Panc1 (cell line): ENCODE data around the gene XRCC2. TPM values are rescaled to one million over a fixed set of nuclear protein-coding genes. Genes with fewer than 3 reads are reported as not detected.

Source experiments
- ATAC-seq: fragments of 200-7000 bp; cut with Tn5 transposase; 2 replicates; pipeline ENCODE4 v1.9.1; 2020; ENCODE audit warnings: mild to moderate bottlenecking, moderate library complexity
- BruUV-seq: library from RNA; stranded (reverse); fragments of 400-500 nt; replicated peaks from 2 replicates; lab custom pipeline; 2021; lab: Mats Ljungman, UMichigan
- CTCF ChIA-PET: fragments of 300-600 bp; sonication (Branson Sonifier 250); formaldehyde crosslinking; loops from one replicate; lab custom pipeline; 2022; ENCODE audit warnings: antibody characterized with exemption; lab: Charles Lee
- POLR2A ChIA-PET: fragments of 300-600 bp; sonication (Branson Sonifier 250); formaldehyde crosslinking; loops from one replicate; lab custom pipeline; 2022; ENCODE audit warnings: antibody characterized with exemption; lab: Charles Lee
- DNase-seq: peaks from one replicate; pipeline ENCODE4 v3.0.0-alpha.2; 2010; ENCODE audit warnings: low read depth, low spot score
- H3K27ac ChIP-seq: 2 replicates; pipeline ENCODE4 v1.5.1; 2011; ENCODE audit warnings: mild to moderate bottlenecking, low read length, inconsistent platforms
- H3K27me3 ChIP-seq: fragments of 200-500 bp; sonication (Bioruptor generic); 2 replicates; pipeline ENCODE4 v1.6.0; 2014; ENCODE audit warnings: low read length, inconsistent platforms; ENCODE audit not compliant: control insufficient read depth, insufficient read depth
- H3K36me3 ChIP-seq: fragments of 200-500 bp; sonication (Bioruptor generic); 2 replicates; pipeline ENCODE4 v1.5.1; 2014; ENCODE audit warnings: inconsistent platforms, mild to moderate bottlenecking, low read length, moderate library complexity; ENCODE audit not compliant: control insufficient read depth, insufficient read depth
- H3K4me1 ChIP-seq: 2 replicates; pipeline ENCODE4 v1.5.1; 2011; ENCODE audit warnings: inconsistent platforms, mild to moderate bottlenecking, low read length, moderate library complexity; ENCODE audit not compliant: control insufficient read depth, insufficient read depth
- H3K4me3 ChIP-seq, 2 experiments: 2 replicates each; pipeline ENCODE4 v1.5.1; 2011 to 2012; ENCODE audit warnings: low read depth in 2 of 2, low read length in 2 of 2, mild to moderate bottlenecking in 2 of 2, inconsistent platforms in 1 of 2, moderate library complexity in 1 of 2
- H3K9me3 ChIP-seq: fragments of 200-500 bp; sonication (Bioruptor generic); 2 replicates; pipeline ENCODE4 v1.5.1; 2014; ENCODE audit warnings: low read depth, mild to moderate bottlenecking, inconsistent platforms, low read length, moderate library complexity; ENCODE audit not compliant: control insufficient read depth, insufficient read depth
- CTCF ChIP-seq: fragments of 450-650 bp; IDR thresholded peaks from 2 replicates; pipeline ENCODE4 v1.5.1; 2017; ENCODE audit warnings: mild to moderate bottlenecking
- POLR2AphosphoS5 ChIP-seq: IDR thresholded peaks from 2 replicates; pipeline ENCODE4 v1.6.1; 2012; ENCODE audit warnings: mild to moderate bottlenecking, low read depth, low read length, moderate library complexity
- REST ChIP-seq, 2 experiments: IDR thresholded peaks; 2 replicates each; pipeline ENCODE4 v1.6.1; 2011 to 2012; ENCODE audit warnings: low read depth in 2 of 2, control low read depth in 1 of 2, low read length in 1 of 2, mild to moderate bottlenecking in 1 of 2, moderate library complexity in 1 of 2; ENCODE audit not compliant: insufficient read depth in 1 of 2
- SIN3A ChIP-seq: IDR thresholded peaks from 2 replicates; pipeline ENCODE4 v1.6.1; 2012; ENCODE audit warnings: low read depth, mild to moderate bottlenecking, low read length, moderate library complexity, borderline replicate concordance; ENCODE audit not compliant: insufficient read depth
- TCF7L2 ChIP-seq: IDR thresholded peaks from 2 replicates; pipeline ENCODE4 v1.6.1; 2011; ENCODE audit warnings: mild to moderate bottlenecking, low read depth, low read length, inconsistent platforms
- in situ Hi-C: cut with HindIII; loops from 2 replicates; pipeline ENCODE4 v1.10.0; 2016; ENCODE audit warnings: low sequenced_read_pairs, low pct_unique_long_range_greater_than_20kb
- intact Hi-C: fragments of 100-400 bp; cut with micrococcal nuclease; formaldehyde crosslinking; loops from one replicate; pipeline ENCODE4 v1.10.0; 2022; ENCODE audit not compliant: unreplicated experiment
- total RNA-seq: library from RNA; stranded (reverse); gene quantifications from one replicate; pipeline ENCODE4 v1.2.1, GENCODE V29; 2021; ENCODE audit not compliant: unreplicated experiment

XRCC2 gene
- total RNA-seq, 1 experiment from 2014 or later: 10.3 TPM

- H3K27ac ChIP-seq: no peak overlapping the region
- H3K27me3 ChIP-seq: no peaks in the 10 kb centered on the region
- intact Hi-C loops (no loop called here), in situ Hi-C loops (no loop called here)
- no peak for DNase-seq
- no peak overlapping the region for H3K4me3 ChIP-seq
- H3K4me1 ChIP-seq: no peaks in the 10 kb centered on the region
- ChIA-PET CTCF (no interaction called here), POLR2A (no interaction called here)
- H3K36me3 ChIP-seq: no peaks in the 10 kb centered on the region; the same call in 1 of the 2 replicates
- H3K9me3 ChIP-seq: no peaks in the 10 kb centered on the region
- no peak for ATAC-seq
- TF ChIP-seq SIN3A (no peak), CTCF (no peak), POLR2AphosphoS5 (no peak), TCF7L2 (no peak), REST (IDR thresholded peaks at IDR 0.05; ENCODE audit: insufficient read depth in 1 of 2, low read depth in 2 of 2, low read length in 1 of 2) (no peak)
- no TSS peak for BruUV-seq
Measured at GRCh38 chr7:152654971-152655370, 21.0 kb downstream of the XRCC2 start.

GRCh38 chr7:152649220-152649619, 26.7 kb downstream of the XRCC2 start:
- H3K36me3 ChIP-seq: no peaks in the 10 kb centered on the region; the same call in 1 of the 2 replicates
- in situ Hi-C loops (no loop called here), intact Hi-C loops (no loop called here)
- ChIA-PET CTCF (no interaction called here), POLR2A (no interaction called here)
- TF ChIP-seq REST (IDR thresholded peaks at IDR 0.05; ENCODE audit: insufficient read depth in 1 of 2, low read depth in 2 of 2, low read length in 1 of 2) (no peak), CTCF (no peak), SIN3A (no peak), POLR2AphosphoS5 (no peak), TCF7L2 (no peak)
- ATAC-seq (no peak), DNase-seq (no peak)
- no peaks in the 10 kb centered on the region for H3K4me1 ChIP-seq
- H3K9me3 ChIP-seq: no peaks in the 10 kb centered on the region
- BruUV-seq: no TSS peak
- H3K4me3 ChIP-seq: no peak overlapping the region
- no peaks in the 10 kb centered on the region for H3K27me3 ChIP-seq
- no peak overlapping the region for H3K27ac ChIP-seq
